Activated CD8-positive, alpha-beta memory T cell treated with anti-CD3 and anti-CD28 coated beads for 48 hours (primary cell): ENCODE results near the gene ATP10B.

Source experiments
- DNase-seq, 3 experiments: peaks; one replicate each; pipeline ENCODE4 v3.0.0-alpha.2; 2020; ENCODE audit warnings: low read depth in 2 of 3, low spot score in 2 of 3

ATP10B gene

GRCh38 chr5:160565376-160565775 lies 286.6 kb downstream of the ATP10B start:
- DNase-seq = no peak

DNA sequence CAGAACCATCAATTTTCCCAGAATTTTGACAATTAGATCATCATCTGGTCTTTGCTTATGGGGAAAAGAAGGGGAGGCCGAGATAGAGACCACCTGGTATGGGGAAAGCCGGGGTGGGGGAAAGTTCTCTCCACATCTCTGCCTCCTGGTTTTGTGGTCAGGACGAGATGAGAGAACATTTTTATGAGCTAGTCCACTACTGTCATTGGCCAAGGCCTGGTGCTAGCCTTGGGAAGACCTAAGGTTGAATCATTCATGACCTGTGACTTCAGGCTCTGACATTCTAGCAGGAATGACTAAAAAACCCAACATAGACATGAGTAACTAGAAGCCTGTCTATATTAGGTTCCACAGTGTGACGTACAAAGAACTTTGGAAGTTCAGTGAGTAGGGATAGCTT lies 295.2 kb downstream of the ATP10B start:
- no peak for DNase-seq

DNA sequence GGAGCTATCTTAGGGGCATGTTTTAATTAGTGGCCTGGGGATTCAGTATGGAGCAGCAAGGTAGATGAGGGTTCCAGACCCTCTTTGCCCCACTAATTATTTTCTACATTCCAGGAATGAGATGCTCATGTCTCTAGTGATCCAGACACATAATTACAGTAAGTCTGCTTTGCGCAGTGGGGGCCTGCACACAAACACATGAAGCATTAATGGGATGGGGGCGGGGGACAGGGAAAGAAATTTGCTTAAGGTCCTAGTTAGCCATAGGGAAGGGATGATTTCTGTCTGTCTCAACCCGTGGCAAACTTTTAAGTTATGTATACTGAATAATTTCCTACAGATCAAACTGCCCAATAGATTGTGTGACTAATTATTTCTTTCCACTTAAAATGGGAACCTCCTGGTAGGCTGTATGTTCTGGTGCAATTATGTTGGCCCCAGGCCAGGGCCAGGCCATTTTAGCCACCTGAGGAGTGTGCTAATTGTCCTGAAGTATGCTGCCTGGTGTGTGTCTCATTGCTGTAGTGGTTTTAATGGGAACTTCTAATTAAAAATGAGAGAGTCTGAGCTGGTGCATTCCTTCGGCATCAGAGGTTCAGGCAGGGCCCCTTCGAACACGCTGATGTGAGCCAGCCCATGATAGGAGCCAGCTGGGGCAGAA lies 295.9 kb downstream of the ATP10B start:
- DNase-seq = no peak

- no peak for DNase-seq
These were observed 296.4 kb downstream of the ATP10B start for GRCh38 chr5:160555581-160555970.

DNA sequence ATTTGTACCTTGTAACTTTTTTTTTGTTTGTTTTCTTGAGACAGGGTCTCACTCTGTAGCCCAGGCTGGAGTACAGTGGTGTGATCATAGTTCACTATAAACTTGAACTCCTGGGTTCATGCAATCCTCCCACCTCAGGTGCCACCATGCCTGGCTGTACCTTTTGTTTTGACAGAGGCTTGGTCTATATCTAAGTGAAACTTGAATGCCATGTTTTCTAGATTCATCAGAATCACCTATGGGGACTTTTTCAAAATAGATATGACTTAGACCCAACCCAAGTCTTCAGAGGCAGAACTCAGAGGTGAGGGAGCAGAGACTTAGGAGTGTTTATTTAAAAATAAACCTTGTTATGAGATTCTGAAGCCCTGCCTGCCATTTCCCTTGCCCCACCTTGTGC lies 301.9 kb downstream of the ATP10B start:
- no peak for DNase-seq

DNA sequence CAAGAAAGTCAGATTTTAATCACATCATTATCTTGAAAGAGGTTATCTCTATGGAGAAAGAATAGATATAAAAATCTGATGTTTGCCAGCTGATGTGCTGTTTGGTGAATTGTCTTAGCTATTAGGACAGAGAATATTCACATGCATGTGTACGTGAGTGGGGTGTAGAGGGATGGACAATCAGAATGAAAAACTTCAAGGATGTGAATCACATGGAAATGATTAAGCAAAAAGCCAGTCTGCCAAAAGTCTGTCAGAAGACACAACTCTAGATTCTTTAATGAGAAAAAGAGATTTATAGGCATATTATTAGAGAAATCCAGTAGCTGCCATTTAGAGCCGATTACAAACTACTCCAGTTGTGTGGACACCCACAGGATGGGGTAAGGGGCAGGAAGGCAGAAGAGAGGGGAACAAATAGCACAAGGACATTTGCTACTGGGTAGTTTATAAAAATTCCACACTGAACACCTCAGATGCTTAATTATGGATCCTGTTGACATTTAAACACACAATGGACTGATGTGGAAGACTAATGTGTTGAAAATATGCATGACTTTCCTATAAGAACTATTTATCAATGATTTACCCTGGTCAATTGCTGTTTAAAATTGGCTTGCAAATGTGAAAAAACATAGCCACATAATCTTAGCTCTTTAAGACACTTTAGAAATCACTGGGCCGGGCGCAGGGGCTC lies 302.9 kb downstream of the ATP10B start:
- no peak for DNase-seq

DNA sequence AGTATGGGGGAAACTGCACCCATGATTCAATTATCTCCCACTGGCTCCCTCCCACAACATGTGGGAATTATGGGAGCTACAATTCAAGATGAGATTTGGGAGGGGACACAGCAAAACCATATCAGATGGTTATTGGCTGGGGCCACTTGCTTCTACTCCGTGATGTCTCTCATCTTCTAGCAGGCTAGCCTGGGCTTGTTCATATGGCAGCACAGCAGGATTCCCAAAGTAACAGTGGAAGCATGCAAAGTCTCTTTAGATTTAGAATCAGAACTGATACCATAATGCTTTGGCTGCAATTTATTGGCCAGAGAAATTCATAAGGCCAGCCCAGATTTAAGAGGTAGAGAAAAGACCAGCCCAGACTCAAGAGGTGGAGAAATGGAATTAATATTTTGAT lies 304.1 kb downstream of the ATP10B start:
- DNase-seq = no peak

- no peak for DNase-seq
These were observed 304.9 kb downstream of the ATP10B start for GRCh38 chr5:160547061-160547460.

GRCh38 chr5:160545832-160546231 lies 306.2 kb downstream of the ATP10B start:
- no peak for DNase-seq

GRCh38 chr5:160543395-160543794 lies 308.6 kb downstream of the ATP10B start:
- no peak for DNase-seq

DNA sequence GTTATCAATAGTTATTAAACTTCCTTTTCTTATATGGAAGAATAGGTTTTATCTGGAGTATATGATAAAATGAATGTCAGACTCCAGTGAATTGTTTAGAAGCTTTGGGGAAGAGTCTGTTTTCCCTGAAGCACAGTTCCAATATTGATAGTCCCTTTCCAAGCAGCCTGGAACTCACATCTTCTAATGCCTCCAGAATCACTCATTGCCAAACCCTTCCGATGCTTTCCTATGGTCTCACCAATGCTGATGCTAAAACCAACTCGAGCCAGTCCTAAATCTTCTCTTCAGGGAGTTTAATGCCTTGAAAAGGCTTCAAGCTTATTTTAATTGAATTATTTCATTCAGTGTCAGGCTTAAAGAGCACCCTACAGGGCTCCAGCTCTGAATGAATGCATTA lies 309.2 kb downstream of the ATP10B start:
- no peak for DNase-seq

GRCh38 chr5:160542281-160542680 lies 309.7 kb downstream of the ATP10B start:
- no peak for DNase-seq

- DNase-seq = peak in 2 of 3 experiments; percentile 8 to 30
These were observed 312.6 kb downstream of the ATP10B start for GRCh38 chr5:160539431-160539830.

DNA sequence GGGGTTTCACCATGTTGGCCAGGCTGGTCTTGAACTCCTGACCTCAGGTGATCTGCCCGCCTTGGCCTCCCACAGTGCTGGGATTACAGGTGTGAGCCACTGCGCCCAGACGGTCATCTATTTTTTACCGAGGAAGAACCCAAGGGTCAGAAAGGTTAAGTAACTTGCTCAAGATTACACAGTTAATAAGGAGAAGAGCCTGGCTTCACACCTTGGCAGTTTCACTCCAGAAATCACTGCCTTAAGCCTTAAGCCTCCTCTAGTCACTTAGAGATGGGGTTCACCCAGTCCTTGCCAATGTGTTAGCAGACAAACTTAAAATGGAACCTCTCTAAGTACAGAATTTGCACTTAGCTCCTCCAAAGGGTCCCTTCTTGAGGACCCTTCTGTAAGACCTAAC lies 314.1 kb downstream of the ATP10B start:
- no peak for DNase-seq

DNA sequence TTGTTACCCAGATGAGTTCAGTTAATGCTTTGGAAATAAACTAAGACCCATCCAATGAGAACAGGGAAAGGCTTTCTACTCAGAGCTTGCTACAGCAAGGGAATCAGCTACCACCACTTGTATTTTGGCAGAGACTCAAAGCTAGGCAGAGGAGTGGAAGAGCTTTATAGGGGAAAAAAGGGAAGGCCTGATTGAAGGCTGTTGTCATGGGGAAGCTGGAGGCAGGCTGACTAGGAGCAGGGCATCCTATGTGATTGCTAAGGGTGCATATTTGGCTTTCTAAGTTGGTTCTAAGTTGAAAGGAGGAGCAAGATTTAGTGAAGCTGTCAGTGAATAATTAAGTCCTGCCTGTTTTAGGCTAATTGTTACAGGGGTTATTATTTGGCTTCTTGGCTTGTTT lies 314.9 kb downstream of the ATP10B start:
- DNase-seq = no peak

GRCh38 chr5:160534914-160535313 lies 317.1 kb downstream of the ATP10B start:
- DNase-seq = no peak

GRCh38 chr5:160534125-160534524 lies 317.9 kb downstream of the ATP10B start:
- no peak for DNase-seq

DNA sequence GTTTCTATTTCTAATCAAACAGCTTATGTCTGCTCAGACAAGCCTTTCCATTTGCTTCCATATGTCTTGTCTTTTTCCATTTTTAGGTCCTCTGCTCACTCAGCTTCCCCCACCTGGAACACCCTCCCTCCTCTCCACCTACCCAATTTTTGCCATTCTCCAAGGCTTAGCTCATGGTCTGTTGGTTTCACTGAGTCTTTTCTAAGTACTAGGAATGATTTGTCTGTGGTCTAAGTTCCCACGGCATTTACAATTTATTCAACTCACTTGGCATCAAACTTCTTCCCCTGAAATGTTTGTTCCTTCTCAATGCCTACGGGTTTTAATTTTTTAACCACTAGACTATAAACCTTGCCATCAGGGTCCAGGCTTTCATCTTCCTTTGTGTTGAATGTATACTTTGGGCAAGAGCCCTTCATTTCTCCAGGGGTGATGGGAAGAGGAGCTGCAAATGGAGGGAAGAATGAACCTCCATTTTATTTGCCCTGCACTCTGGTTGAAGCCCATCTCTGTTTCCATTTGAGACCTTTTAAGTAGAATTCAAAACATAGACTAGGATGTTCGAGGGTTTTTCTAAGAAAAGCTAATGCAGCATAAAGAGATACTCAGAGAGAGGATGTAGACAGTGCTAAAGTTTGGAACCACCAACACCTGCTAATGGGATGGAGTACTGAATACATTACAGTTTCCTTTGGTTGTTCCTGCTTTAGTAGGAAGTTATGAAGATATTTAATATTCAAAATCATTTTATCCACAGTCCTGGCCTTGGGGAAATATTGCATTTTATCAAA lies 326.3 kb downstream of the ATP10B start:
- no peak for DNase-seq

DNA sequence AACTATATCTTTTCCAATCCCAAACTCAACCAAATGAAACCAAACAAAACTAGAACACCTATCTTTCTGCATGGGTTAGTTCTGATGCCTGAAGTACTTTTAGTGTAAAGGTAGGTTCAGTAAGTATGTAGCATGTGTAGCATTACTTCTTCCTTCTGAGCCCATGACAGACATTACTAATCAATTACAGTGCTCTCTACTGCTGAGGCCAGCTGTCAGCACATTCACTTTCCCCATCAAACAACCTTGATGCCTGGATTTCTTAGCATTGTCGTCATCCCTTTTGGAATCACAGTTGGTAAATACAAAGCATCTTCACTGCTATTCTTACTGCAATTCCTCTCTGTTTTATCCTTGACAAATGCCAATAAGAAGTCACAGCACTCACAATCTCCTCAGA lies 327.2 kb downstream of the ATP10B start:
- DNase-seq = no peak

DNA sequence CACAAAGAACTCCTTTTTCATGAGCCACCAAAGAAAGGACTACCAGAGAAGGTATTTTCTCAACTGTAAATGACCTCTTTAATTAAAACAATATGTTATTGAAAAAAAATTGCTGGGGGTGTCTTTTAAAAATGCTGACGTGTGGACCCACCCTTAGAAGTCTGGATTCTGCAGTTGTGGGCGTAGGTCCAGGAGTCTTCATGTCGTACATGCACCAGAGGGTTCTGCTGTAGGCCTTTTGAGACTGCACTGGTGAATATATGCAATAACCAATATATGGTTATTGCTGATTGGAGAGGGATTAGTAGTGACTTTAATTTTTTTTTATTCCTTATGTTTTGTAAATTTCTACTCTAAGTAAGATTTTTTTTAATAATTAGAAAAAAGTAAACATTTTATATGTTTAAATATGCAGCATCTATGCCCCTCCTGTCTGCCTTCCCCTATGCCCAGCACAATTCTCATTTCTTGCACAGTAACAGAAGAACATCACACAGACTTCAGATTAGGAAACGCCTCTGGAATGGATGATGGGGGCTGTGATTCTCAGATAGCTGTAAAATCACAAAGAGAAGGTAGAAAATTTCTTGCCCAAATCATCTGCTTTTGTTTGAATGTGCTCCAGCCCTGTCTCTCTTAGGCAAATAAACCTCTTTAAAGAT lies 328.4 kb downstream of the ATP10B start:
- DNase-seq = no peak

DNA sequence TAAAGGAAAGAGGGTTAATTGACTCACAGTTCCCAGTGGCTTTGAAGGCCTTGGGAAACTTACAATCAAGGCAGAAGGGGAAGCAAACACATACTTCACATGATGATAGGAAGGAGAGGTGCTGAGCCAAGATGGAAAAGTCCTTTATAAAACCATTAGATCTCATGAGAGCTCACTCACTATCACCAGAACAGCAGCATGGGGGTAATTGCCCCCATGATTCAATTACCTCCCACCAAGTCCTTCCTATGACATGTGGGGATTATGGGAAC lies 330.7 kb downstream of the ATP10B start:
- DNase-seq = no peak
